H54 (cell line): ENCODE results near the gene PRKG1.
"Not testable (repeated sequence)": the region's sequence is repeated elsewhere in the genome, so short reads cannot be mapped to it uniquely, and the experiment has no call there.

Experiments
- DNase-seq: peaks from one replicate; pipeline ENCODE4 v3.0.0; 2011; ENCODE audit warnings: low spot score, mixed read lengths; ENCODE audit not compliant: insufficient read length
- FAIRE-seq: peaks from 3 replicates; lab custom pipeline; 2011; peaks lifted over from hg19 to GRCh38; lab: Jason Lieb, UNC
- POLR2A ChIP-seq: IDR thresholded peaks from 2 replicates; pipeline ENCODE4 v1.6.1; 2011; ENCODE audit warnings: low read depth, mild to moderate bottlenecking, low read length

The PRKG1 gene

DNA sequence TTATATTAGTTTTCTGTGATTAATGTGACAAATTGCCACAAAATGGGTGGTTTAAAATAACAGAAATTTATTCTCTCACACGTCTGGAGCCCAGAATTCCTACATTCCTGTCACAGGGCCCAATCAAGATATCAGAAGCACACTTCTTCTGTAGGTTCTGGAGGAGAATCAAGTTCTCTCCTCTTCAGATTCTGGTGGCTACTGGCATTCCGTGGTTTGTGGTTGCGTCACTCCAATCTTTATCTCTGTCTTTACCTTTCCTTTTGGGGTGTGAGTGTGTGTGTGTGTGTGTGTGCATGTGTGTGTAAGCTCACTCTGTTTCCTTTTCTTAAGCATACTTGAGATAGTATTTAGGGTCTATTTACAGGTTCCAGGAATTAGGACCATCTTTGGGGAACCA, 1124.3 kb downstream of the PRKG1 start:
- DNase-seq (no peak), FAIRE-seq (no peak)
- TF ChIP-seq POLR2A, result no peak

DNA sequence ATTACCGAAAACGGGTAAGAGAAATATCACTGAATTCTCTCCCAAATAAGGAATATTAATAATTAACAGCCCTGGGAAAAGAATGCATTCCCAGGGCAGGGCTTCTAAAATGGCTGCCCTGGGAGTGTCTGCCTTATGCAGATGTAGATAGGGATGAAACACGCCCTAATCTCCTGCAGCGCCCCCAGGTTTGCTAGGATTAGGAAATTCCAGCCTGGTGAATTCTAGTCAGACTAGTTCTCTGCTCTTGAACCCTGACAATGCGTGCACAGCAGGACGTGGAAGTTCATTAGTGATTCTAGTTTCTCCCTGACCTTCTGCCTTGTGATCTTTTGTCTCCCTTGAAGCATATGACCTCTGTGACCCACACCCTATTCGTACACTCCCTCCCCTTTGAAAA, 1130.6 kb downstream of the PRKG1 start:
- FAIRE-seq, DNase-seq: not testable (repeated sequence)

DNA sequence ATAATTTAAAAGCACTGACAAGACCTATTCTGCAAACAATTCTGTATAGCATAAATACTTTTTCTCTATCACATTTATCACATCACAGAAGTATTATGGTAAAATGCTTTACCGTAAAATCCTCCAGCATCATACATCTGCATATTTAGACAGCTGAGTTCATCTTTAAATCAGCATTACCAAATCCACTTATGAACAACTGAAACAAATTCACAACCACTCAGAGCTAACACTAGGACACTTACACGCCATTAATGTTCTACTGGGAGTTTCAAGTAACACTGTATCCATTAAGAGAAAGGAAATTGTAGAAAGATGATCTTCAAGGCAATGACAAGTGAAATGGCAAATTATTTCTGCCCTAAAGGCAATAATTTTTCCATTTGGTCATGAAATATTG, 1134.1 kb downstream of the PRKG1 start:
- FAIRE-seq (no peak), DNase-seq (no peak)
- no peak for TF ChIP-seq POLR2A

DNA sequence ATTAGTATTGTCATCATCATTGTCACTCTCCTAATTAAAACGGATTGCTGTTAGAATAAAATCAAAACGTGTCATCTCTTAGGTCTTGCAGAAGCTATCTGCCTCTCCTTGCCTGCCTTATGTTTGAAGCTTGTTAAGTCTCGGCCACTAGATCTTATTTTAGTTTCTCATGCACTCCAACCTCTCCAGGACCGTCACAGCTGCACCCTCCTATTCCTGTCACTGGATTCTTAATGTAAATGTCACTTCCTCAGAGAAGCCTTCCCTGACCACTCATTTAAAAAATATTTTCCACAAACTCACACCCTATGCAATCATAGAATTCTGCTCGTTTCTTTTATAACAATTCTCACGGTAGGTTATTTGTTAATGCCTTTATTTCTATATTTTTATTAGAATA, 1135.9 kb downstream of the PRKG1 start:
- DNase-seq (no peak), FAIRE-seq (no peak)

DNA sequence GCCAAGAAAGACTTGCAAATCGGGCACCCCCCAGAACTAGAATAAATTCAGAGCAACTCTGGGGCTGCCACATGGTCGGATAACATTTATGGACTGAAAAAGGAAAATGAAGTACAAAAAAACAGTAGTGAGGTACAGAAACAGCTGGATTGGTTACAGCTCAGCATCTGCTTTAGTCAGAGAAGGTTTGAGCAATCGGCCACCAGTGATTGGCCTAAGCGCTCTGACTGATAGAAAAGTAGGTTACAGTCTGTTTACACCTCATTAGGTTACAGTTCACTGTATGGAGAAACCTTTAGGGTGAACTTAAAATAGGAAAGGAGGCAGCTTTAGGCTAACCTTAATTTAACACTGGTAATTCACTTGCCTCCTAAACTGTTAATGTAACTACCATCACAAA, 1137.8 kb downstream of the PRKG1 start:
- TF ChIP-seq POLR2A, result no peak
- DNase-seq, result no peak
- FAIRE-seq, result no peak

More for the DNA sequence above, 1135.9 kb downstream of the PRKG1 start:
- no peak for TF ChIP-seq POLR2A

DNA sequence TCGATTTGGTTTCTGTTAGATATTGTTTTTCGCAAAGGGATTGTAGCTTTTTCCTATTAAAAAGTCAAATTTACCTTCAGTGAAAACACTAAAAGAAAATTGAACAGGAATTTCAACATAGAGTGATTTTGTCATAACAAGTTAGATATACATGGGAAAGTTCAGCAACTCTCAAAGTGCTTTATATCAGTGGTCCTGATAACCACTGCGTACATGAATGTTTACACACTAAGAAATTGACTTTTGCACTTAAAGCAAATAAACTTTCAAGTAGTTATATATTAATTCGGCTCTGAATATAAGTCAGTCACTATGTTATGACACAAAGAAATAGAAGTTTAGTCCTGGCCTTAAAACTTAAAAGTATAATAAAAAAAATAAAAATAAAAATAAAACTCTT, 1138.5 kb downstream of the PRKG1 start:
- no peak for FAIRE-seq
- no peak for DNase-seq
- TF ChIP-seq POLR2A, result no peak

DNA sequence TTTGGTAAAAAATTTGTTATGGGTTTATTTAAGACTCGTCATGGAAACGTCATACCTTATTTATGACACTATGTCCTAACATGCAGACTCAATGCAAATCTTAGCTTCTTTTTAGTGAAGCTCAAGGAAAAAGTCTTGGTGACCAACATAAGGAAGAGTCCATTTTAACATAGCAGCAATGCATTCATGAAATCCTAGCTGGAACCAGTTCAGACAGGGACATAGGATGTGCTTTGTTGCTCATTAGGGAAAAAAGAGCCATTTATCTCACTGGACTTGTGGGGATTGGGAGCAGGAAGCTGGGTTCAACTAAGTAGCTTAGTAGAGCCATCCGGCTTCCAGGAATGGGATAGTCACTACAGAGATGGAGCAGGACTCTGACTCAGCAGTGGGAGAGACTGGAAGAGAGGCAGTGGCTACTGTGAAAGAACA, 1139.0 kb downstream of the PRKG1 start:
- DNase-seq (no peak), FAIRE-seq (peak; percentile 95)
- no peak for TF ChIP-seq POLR2A

DNA sequence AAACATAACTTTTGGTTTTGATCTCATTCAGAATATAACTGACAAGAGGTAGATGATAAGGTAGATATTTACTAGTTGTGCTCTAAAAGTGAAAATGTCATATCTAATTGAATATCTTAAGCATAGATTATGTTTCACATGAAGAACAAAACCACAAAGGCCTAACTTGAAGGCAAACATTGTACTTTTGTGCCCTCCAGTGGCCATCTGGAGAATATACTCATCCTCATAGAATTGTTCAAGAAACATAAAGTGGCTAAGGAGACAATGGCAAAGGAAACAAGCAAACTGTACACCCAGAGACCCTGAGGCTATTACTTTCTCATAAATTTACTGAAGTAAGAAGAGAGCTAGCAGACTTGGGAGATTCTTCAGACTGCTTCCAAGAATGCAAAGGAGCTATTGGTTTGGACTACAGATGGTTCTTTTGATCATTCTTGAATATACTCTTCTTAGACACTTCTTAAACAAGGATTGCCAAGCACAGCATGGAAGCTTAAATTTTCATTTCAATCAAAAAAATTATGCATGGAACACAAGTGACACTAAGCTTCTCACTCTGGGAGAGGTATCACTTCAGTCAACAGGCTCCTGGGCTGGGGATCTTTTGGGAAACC, 1141.6 kb downstream of the PRKG1 start:
- peak; percentile 92 for FAIRE-seq
- DNase-seq, result no peak
- TF ChIP-seq POLR2A, result no peak

DNA sequence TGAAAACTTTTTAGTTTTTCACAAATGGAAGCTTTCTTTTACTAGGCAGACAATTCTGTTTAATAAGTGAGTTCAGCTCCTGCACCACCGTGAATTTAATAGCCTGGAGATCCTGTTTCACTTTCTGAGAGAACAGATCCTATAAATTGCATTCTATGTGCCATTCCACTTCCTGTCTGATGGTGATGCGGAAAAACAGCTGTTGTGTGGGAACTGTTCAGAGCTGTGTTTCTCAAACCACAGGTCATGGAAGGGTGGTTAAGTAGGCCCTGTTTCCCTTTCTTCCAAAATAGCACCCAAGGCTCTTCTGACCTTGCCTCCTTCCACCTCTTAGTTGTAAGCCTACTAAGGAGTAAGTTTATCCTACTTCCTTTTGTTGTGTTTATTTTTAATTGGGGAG, 1142.6 kb downstream of the PRKG1 start:
- FAIRE-seq (peak; percentile 94), DNase-seq (no peak)

DNA sequence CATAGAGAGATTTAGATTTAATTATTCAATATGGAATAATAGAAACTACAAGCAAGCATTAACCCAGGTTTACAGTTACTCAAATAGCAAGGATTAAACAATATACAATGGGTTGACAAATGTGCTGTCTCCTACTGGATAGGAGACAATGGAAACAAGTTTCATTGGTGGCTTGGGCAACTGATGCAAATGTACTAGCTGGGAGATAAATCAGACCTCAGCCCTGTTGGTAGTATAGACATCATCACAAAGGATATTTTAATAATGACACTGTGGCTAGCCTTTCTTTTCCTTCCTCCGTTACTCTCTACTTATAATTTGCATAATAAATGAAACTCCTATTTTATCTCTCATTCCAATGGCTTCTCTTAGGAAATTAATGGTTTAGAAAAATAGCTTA, 1143.2 kb downstream of the PRKG1 start:
- DNase-seq, result no peak
- no peak for FAIRE-seq
- TF ChIP-seq POLR2A, result no peak

More for the DNA sequence above, 1142.6 kb downstream of the PRKG1 start:
- no peak for TF ChIP-seq POLR2A

DNA sequence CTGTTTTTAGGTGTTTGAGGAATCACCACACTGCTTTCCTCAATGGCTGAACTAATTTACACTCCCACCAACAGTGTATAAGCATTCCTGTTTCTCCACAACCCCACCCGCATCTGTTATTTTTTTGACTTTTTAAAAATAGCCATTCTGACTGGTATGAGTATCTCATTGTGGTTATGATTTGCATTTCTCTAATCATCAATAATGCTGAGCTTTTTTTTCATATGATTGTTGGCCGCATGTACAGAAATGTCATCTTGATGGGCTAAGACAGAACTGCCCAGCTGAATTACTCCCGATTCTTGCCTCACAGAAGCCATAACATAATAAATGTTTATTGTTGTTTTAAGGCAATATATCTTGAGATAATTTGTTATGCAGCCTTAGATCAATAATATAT, 1146.7 kb downstream of the PRKG1 start:
- FAIRE-seq (no peak), DNase-seq (no peak)
- no peak for TF ChIP-seq POLR2A

DNA sequence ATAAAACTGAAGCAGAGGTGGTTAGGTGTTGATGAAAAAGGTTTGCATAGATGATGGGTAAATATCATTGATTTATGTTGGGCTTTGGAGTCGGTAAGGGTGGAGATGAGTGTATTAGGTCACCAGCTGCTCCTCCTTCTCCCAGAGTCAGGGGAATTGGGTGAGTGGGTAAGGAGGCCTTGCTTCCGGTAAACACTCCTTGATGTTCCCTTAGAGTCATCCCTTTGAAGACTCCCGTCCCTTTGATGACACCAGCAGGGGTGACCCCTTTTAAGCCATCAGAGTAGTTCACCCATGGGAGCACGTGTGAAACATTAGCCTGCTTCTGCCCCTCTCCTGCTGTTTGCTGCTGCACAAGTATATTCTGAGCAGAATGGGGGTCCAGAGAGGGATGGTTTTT, 1147.6 kb downstream of the PRKG1 start:
- FAIRE-seq (no peak), DNase-seq (no peak)
- TF ChIP-seq POLR2A, result no peak

DNA sequence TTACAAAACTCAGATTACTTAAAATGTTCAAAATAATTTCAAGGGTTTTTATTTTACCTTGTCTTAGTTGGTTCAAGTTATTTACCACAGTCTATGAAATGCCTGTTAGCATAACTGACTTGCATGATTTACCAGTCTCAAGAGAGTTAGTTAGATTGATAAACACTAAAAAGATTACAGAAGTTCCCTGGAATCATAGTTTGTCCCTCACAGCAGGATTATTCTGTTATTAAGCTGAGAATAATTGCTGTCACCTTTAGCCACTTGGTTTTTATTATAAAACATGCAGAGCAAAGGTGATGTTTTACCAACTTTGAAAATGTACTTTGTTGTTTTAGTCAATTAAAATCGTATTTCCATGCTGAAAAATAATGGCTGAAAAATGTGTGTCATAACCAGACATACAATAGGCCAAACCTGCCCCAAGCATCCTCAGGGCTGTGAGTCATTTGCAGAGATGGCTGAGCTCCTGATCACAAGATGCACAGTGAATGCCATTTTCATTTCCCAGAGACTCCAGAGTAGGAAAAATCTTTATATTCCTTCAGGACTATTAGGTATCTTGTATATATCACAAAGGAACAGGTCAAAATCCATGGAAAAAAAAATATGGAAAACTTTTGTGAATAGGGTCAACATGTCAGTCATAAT, 1152.0 kb downstream of the PRKG1 start:
- FAIRE-seq (peak; percentile 97), DNase-seq (no peak)
- no peak for TF ChIP-seq POLR2A

DNA sequence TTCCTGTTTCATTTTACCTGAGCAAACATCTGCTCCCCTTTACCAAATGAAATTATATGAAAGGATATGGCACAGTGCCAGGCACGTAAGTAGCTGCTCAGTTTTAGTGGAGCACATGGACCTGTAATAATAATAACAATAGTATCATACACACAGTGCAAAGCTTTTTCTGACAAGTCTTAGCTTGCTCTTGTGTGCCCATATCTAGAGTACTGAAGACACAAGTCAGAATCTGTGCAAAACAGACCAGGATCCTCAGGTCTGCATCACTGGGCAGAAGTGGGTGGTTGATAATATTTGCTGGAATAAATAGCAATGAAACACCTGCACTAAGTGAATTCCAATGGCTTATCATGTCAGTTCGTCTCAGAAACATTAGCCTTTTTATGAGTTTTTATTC, 1154.3 kb downstream of the PRKG1 start:
- DNase-seq (no peak), FAIRE-seq (no peak)
- TF ChIP-seq POLR2A, result no peak

DNA sequence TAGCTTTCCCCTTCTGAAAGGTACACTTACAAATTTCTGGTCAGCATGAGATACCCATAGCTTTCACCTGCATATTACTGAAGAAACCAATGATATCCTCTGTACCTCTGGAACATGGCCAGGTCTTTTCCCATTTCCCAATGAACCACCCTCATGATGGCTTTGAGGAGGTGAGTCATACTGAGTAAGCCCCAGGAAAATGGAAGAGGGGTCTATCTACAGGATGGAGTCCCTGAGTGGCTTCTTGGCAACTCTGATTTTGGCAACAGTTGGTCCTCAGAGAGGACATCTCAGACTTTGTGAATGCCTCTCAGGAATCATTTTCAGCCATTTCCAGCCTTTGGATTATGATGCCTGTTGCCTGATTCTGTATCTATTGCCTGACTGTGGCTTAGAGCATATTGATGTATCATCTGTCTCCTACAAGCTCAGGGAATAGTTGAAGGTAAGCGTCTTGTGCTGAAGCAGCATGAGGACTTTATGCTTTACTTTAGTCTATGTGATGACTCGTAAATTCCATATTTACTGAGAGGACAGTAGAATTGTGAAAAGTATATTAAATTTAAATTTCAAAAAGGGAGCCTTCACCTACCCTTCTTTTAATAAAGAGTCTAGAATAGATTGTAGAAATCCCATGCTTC, 1155.1 kb downstream of the PRKG1 start:
- no peak for DNase-seq
- peak; percentile 86 for FAIRE-seq
- TF ChIP-seq POLR2A, result no peak
